GM19395 (cell line): Measurements from ENCODE around the gene PKNOX1.
"Not testable (repeated sequence)": the region's sequence is repeated elsewhere in the genome, so short reads cannot be mapped to it uniquely, and the experiment has no call there.

Experiments
- ATAC-seq: cut with Tn5 transposase; IDR thresholded peaks from one replicate; pipeline ENCODE4 v1.9.1; 2021; ENCODE audit warnings: mild to moderate bottlenecking, moderate library complexity; ENCODE audit not compliant: unreplicated experiment

Gene PKNOX1, protein sequence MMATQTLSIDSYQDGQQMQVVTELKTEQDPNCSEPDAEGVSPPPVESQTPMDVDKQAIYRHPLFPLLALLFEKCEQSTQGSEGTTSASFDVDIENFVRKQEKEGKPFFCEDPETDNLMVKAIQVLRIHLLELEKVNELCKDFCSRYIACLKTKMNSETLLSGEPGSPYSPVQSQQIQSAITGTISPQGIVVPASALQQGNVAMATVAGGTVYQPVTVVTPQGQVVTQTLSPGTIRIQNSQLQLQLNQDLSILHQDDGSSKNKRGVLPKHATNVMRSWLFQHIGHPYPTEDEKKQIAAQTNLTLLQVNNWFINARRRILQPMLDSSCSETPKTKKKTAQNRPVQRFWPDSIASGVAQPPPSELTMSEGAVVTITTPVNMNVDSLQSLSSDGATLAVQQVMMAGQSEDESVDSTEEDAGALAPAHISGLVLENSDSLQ

DNA sequence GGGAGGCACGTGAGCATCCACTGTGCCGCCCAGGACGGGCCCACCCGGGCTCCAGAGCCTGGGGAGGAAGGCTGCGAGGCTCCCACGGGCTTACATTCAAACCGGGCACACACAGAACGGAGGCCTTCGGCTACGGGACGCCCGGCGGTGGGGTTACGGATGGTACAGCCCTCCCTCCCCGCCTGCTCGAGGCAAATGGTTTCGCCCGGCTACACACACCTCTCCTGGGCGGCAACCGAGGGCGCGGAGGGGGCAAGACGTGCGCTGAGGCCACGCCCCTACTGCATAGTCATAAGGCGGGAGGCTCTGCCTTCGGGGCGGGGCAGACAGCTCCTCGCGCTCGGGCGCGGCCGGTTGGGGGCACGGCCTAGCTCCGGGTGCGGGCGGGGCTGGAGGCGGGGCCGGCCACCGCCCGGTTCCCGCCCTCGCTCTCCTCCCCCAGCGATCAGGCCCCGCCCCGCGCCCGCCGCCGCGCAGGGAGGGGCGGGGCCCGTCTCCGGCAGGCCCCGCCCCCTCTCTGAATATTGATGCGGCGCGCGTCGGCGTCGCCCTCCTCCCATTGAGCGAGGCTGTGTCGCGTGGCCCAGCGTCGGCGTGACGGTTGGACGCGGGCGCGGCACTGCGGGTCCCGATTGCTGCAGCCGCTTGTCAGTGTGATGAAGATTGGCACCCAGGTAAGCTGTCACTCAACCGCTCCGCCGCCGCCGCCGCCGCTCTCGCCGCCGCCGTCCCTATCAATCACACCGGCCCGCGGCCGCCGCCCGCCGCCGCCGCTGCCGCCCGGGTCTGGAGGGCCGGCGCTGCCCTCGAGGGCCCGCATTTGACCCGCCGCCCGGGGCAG is at the start of gene PKNOX1:
PKNOX1 (plus strand) TSS at position 572 of the 841 bp plus-strand sequence. CDS start 29,820 bp downstream, outside the sequence.
- peak; percentile 90 for ATAC-seq

DNA sequence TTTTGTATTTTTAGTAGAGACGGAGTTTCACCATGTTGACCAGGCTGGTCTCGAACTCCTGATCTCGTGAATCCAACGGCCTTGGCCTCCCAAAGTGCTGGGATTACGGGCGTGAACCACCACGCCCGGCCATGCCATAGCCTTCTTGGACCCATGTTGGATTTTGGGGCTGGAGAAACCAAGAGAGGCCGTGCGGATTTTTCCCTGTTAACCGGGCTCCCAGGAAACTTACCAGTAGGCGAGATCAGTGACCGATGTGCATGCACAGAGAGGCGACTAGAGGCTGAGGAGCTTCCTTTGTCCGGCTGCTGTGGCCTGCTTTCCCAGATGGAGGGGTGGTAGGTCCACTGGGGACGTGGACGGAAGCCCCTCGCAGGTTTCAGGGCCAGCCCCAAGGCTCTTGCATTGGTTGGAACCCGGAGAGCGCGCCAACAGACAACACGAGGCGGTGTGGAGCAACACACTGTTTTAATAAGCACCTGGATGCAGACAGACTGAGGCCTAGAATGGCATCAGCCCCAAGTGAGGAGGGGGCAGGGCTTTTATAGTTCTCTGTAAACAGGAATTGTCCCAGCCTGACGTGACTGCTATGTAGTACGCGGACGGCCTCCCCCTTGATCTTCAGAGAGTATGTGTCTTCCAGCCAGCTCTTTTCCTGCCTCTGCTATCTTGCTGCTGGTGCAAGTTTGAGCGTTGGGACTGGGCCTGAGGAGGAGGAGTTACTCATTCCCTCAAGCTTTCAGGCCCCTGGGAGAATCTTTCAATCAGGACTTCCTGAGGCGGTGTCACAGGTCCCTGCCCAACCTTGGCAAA is 49.0 kb upstream of the PKNOX1 start, which contains the start of gene ERVH48-1:
ERVH48-1 (minus strand) TSS at position 517 of the 813 bp plus-strand sequence. CDS start 6,624 bp downstream, outside the sequence.
- no peak for ATAC-seq

DNA sequence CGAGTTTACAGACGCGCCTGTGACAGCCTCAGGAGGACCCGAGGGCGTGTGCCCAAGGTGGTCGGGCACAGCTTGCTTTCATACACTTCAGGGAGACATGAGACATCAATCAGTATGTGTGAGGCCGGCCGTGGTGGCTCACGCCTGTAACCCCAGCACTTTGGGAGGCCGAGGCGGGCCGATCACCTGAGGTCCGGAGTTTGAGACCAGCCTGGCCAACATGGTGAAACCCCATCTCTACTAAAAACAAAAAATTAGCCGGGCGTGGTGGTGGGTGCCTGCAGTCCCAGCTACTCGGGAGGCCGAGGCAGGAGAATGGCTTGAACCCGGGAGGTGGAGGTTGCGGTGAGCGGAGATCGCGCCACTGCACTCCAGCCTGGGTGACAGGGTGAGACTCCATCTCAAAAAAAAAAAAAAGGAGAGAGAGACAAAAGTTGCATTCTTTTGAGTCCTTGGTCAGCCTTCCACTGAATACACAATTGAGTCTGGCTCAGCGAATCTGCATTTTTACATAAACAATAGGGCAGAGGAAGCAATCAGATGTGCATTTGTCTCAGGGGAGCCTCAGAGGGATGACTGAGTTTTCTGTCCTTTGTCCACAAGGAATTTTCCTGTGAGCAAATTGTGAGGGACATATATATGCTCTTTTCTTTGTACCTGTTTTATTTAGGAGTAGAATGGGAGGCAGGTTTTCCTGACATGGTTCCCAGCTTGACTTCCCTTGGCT is 46.7 kb upstream of the PKNOX1 start:
- ATAC-seq, result not testable (repeated sequence)

DNA sequence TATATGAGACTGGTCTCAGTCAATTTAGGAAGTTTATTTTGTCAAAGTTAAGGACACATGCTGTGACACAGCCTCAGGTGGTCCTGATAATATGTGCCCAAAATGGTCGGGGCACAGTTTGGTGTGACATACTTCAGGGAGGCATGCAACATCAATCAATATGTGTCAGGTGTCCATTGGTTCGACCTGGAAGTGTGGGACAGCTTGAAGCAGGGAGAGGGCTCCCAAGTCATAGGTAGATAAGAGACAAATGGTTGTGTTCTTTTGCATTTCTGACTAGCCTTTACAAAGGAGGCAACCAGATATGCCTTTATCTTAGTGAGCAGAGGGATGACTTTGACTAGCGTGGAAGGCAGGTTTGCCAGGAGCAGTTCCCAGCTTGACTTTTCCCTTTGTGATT is 44.4 kb upstream of the PKNOX1 start:
- no peak for ATAC-seq

DNA sequence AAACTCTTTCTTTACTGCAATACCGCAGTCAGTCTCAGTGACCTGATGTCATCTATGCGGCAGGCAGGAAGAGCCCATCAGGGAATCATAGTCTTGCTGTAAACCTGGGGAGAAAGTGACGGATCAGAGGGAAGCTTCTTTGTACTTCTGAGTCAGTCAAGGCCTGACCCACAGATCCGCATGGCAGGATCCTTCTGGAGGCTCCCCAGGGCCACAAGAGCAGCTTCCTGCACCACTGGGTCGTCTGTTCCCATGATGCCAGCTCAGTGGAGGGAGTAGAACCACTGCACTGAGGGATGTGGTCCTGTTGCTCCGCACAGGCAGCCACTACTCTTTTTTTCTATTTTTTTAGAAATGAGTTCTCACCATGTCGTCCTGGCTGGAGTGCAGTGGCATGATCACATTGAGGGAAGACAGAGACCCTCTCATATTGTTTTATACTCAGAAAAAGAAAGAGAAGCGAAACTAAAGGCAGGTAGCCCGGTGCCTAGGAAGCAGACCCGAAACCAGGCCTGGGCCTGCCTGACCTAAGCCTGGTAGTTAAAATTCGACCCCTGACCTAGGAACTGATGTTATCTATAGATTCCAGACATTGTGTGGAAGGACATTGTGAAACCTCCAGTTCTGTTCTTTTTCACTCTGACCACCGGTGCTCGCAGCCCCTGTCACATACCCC is 42.7 kb upstream of the PKNOX1 start:
- ATAC-seq, result no peak

DNA sequence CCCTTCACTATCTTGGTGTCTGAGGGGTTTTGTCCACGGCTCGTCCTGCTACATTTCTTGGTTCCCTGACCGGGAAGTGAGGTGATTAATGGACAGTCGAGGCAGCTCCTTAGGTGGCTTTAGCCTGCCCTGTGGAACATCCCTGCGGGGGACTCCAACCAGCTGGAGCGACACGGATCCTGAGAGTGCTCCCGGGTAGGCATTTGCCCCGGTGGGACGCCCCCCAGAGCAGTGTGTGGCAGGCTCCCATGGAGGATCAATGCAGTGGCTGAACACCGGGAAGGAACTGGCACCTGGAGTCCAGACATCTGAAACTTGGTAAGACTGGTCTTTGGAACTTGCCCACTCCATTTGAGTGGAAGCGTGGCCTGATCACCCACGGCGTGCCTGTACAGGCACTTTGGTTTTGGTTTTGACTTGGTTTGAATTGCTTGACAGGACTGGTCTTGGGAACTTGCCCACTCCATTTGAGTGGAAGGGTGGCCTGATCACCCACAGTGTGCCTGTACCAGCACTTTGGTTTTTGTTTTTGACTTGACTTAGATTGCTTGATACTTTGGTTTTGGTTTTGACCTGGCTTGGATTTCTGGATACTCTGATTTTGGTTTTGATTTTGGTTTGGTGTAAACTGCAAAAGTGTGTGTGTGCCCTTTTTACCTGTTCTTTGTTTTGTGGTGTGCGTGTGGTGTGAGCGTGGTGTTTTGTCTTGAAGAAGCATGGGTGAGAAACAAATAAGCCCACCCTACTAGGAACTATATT is 41.8 kb upstream of the PKNOX1 start:
- not testable (repeated sequence) for ATAC-seq

DNA sequence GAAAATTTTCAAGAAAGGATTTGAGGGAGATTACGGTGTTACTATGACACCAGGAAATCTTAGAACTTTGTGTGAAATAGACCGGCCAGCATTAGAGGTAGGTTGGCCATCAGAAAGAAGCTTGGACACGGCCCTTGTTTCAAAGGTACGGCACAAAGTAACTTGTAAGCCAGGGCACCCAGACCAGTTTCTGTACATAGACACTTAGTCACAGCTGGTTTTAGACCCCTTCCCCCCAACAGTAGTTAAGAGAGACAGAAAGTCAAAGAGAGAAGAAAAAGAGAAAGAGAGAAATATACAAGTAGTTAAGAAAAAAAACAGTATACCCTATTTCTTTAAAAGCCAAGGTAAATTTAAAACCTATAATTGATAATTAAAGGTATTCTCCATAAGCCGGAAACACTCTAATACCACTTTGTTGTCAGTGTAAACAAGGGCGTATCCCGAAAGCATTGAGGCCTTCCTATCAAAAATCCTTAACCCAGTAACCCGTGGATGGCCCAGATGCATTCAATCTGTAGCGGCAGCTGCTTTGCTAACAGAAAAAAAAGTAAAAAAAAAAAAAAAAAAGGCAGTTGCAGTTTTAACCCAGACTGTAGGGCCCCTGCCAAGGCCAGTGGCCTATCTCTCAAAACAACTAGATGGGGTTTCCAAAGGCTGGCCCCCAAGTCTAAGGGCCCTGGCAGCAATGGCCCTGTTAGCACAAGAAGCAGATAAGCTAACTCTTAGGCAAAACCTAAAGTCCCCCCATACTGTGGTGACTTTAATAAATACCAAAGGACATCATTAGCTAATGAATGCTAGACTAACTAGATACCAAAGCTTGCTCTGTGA is 41.0 kb upstream of the PKNOX1 start:
- ATAC-seq, result not testable (repeated sequence)

DNA sequence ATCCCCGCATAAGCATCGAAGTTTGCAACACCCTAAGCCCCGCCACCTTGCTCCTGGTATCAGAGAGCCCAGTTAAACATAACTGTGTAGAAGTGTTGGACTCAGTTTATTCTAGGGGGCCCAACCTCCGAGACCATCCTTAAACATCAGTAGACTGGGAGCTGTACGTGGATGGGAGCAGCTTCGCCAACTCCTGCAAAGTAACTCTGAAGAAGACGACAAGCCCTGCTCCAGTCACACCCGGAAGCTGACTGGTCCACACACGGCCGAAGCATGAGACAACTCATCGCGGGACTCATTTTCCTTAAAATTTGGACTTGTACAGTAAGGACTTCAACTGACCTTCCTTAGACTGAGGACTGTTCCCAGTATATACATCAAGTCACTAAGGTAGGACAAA is 40.4 kb upstream of the PKNOX1 start:
- ATAC-seq, result not testable (repeated sequence)

DNA sequence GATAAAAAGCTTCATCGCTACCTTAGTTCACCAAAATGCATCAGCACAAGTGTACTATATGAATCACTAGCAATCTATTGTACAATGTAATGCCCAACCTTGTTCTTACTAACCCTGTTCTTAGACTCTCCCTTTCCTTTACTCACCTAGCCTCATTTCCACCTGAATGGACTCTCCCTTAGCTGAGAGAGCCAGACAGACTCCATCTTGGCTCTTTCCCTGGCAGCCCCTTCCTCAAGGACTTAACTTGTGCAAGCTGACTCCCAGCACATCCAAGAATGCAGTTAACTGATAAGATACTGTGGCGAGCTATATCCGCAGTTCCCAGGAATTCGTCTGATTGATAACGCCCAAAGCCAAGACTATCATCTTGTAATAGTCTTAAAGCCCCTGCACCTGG is 38.0 kb upstream of the PKNOX1 start:
- not testable (repeated sequence) for ATAC-seq

DNA sequence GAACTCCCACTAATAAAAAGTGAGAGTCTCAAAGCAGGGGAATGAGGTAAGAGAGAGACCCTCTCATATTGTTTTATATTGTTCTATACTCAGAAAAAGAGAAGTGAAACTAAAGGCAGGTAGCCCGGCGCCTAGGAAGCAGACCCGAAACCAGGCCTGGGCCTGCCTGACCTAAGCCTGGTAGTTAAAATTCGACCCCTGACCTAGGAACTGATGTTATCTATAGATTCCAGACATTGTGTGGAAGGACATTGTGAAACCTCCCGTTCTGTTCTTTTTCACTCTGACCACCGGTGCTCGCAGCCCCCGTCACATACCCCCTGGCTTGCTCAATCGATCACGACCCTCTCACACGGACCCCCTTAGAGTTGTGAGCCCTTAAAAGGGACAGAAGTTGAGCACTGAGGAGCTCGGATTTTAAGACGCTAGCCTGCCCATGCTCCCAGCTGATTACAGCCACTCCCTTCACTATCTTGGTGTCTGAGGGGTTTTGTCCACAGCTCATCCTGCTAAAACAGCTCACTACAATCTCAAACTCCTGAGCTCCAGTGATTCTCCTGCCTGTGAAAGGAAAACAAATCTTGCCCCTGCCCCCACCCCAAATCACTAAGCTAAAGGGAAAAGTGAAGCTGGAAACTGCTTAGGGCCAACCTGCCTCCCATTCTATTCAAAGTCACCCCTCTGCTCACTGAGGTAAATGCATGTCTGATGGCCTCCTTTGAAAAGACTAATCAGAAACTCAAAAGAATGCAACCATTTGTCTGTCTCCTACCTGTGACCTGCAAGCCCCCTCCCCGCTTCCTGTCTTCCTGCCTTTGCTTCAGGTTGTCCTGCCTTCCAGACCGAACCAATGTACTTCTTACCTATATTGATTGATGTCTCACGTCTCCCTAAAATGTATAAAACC is 37.1 kb upstream of the PKNOX1 start:
- not testable (repeated sequence) for ATAC-seq

DNA sequence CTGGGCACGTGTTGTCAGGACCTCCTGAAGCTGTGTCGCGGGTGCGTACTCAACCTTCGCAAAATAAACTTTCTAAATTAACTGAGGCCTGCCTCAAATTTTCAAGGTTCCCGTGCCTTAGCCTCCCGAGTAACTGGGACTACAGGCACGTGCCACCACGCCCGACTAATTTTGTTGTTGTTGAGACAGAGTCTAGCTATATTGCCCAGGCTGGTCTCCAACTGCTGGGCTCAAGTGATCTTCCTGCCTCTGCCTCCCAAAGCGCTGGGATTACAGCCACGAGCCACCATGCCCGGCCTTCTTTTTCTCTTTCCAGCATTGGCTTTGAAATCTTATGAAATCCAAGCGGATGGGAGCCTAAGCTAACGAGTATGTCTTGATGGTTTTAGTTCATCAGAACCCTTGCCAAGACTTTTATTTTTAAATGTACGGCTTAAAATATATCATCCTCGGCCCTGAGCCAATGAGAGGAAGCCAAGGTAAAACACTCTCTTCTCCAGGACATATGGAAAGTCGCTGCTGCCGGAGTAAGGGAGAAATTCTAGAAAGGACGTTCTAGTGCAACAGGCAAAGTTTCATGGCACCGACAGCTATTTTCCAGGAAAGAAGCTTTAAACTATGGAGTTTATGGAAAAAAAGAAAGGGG is 36.3 kb upstream of the PKNOX1 start:
- ATAC-seq, result no peak

DNA sequence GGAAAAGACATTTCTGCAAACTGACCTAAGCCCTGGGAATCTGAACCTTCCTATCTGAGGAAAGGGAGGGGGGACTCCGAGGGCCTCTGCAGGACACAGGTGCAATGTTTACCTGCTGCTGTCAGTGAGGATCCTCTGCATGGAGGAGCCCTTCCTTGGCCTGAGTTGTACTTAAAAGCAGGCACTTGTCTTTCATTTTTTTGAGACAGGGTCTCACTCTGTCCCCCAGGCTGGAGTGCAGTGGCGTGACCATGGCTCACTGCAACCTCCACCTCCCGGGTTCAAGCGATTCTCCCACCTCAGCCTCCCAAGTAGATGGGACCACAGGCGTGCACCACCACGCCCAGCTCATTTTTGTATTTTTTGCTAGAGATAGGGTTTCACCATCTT is 35.8 kb upstream of the PKNOX1 start:
- ATAC-seq, result not testable (repeated sequence)

DNA sequence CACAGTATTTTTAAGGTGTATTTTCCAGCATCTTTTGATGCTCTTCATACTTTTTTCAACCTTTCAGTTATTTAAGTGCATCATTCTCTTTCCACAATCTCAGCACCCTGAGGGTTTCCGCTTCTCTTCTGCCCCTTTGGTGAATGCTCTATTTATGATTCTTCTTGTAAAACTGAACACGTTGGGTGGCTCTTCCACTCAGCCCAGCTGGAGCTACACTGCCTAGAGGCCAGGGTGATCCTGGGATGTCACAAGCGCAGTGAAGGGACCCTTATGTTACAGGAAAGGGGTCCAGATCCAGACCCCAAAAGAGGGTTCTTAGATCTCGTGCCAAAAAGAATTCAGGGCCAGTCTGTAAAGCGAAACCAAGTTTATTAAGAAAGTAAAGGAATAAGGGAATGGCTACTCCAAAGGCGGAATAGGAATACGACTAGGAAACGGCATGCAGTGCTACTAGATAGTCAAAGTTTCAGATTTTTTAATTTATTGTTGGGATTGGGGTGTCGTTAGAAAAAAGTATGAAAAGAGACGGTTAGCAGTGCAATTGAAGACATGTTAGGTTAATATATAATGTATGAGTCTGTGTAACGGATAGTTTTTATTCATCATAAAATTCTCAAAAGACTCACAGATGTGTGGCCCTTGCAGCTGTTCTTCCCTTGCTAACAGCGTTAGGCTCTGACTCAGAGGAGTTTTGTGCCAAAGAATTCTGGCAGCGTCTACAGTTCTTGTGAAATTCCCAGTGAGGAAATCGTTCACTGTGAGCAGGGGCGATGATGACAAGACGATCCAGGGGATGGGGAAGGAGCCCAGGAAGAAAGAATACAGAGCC is 34.6 kb upstream of the PKNOX1 start:
- ATAC-seq, result no peak

DNA sequence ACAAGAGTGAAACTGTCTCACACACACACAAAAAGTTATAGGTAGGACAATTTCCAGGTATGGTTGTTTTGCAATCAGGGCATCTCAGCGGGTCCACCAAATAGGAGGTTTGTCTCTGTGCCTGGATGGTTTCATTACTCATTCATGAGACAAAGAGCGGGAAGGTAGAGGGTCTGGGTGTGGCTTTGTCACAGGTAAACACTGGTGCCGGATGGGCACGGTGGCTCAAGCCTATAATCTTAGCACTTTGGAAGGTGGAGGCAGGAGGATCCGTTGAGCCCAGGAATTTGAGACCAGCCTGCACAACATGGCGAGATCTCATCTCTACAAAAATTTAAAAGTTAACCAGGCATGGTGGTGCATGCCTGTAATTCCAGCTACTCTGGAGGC is 32.7 kb upstream of the PKNOX1 start:
- ATAC-seq, result no peak

DNA sequence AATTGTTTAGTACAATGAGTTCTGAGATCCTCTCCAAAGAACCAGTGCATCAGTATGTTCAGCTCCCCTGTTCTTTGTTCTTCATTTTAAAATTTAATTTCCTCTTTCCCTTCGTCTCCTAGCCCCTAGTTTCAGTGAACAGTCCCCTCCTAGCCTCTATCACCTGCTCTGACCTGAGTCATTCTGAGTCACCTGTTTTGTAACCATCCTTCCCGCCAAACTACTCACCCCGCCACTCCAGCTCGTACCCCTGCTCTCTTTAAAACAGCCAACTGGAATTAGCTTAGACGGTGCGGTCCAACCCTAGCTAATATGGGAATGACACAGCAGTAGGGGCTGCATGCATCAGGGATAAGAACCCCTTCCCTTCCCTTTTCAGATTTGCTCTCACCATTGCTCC is 32.1 kb upstream of the PKNOX1 start:
- no peak for ATAC-seq
